Peyer's patch (tissue), 4 donors: ENCODE results near the gene SREK1.

Source experiments
- POLR2A ChIP-seq, 2 donors: fragments of 450-650 bp; IDR thresholded peaks; one replicate each; pipeline ENCODE4 v1.5.1; 2017; ENCODE audit warnings: antibody characterized with exemption in 2 of 2, mild to moderate bottlenecking in 2 of 2, moderate library complexity in 2 of 2
- TF ChIP-seq, protein P1 (sequence below), 6 experiments: fragments of 450-650 bp in 4 of 6; fragments of 200-600 bp in 2 of 6; sonication (generic) in 1 of 6; IDR thresholded peaks; one replicate each; pipeline ENCODE4 v1.5.1; 2017 to 2019; ENCODE audit warnings: antibody characterized with exemption in 6 of 6, mild to moderate bottlenecking in 3 of 6, moderate library complexity in 1 of 6

- TF ChIP-seq, protein P1, sequence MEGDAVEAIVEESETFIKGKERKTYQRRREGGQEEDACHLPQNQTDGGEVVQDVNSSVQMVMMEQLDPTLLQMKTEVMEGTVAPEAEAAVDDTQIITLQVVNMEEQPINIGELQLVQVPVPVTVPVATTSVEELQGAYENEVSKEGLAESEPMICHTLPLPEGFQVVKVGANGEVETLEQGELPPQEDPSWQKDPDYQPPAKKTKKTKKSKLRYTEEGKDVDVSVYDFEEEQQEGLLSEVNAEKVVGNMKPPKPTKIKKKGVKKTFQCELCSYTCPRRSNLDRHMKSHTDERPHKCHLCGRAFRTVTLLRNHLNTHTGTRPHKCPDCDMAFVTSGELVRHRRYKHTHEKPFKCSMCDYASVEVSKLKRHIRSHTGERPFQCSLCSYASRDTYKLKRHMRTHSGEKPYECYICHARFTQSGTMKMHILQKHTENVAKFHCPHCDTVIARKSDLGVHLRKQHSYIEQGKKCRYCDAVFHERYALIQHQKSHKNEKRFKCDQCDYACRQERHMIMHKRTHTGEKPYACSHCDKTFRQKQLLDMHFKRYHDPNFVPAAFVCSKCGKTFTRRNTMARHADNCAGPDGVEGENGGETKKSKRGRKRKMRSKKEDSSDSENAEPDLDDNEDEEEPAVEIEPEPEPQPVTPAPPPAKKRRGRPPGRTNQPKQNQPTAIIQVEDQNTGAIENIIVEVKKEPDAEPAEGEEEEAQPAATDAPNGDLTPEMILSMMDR (IDR thresholded peaks at IDR 0.05) = no peak
- TF ChIP-seq POLR2A (IDR thresholded peaks at IDR 0.05) = no peak
Measured at GRCh38 chr5:66157046-66157445, 12.9 kb downstream of the SREK1 start.
